Trophoblast cell (in vitro differentiated cells and primary cell): ENCODE data around the gene METTL21A.
"Not testable (repeated sequence)": the region's sequence is repeated elsewhere in the genome, so short reads cannot be mapped to it uniquely, and the experiment has no call there.

Experiments
- DNase-seq, 2 donors: peaks; one replicate each; pipeline ENCODE4 v3.0.0-alpha.2; 2016
- H2AFZ ChIP-seq: 2 replicates; pipeline ENCODE4 v1.6.1; 2013; ENCODE audit warnings: low read length, moderate library complexity, mild to moderate bottlenecking; ENCODE audit not compliant: insufficient read depth, poor library complexity
- H2AK5ac ChIP-seq: 2 replicates; pipeline ENCODE4 v1.6.1; 2013; ENCODE audit warnings: mild to moderate bottlenecking, low read length
- H2BK120ac ChIP-seq: 2 replicates; pipeline ENCODE4 v1.6.1; 2013; ENCODE audit warnings: low read length, mild to moderate bottlenecking, moderate library complexity; ENCODE audit not compliant: insufficient read depth, poor library complexity
- H2BK12ac ChIP-seq: 2 replicates; pipeline ENCODE4 v1.6.1; 2013; ENCODE audit warnings: mild to moderate bottlenecking, low read length, moderate library complexity
- H2BK5ac ChIP-seq: 2 replicates; pipeline ENCODE4 v1.6.1; 2013; ENCODE audit warnings: low read length, low read depth, moderate library complexity, mild to moderate bottlenecking; ENCODE audit not compliant: poor library complexity
- H3K14ac ChIP-seq: 2 replicates; pipeline ENCODE4 v1.6.1; 2013; ENCODE audit warnings: mild to moderate bottlenecking, low read length
- H3K18ac ChIP-seq: 2 replicates; pipeline ENCODE4 v1.6.1; 2013; ENCODE audit warnings: mild to moderate bottlenecking, low read length
- H3K23ac ChIP-seq: 2 replicates; pipeline ENCODE4 v1.6.1; 2013; ENCODE audit warnings: low read length
- H3K27ac ChIP-seq: 2 replicates; pipeline ENCODE4 v1.5.1; 2013; ENCODE audit warnings: low read depth, mild to moderate bottlenecking, inconsistent platforms, low read length, moderate library complexity
- H3K27me3 ChIP-seq: 2 replicates; pipeline ENCODE4 v1.6.1; 2013; ENCODE audit warnings: inconsistent platforms, mild to moderate bottlenecking, low read length, moderate library complexity; ENCODE audit not compliant: insufficient read depth
- H3K36me3 ChIP-seq, 2 experiments: 1 replicate in 1 of 2; 2 replicates in 1 of 2; pipeline ENCODE4 v1.6.1; 2013; ENCODE audit warnings: low read length in 2 of 2, mild to moderate bottlenecking in 2 of 2, moderate library complexity in 1 of 2; ENCODE audit not compliant: insufficient read depth in 2 of 2, control insufficient read depth in 1 of 2
- H3K4ac ChIP-seq: 2 replicates; pipeline ENCODE4 v1.6.1; 2013; ENCODE audit warnings: low read depth, mild to moderate bottlenecking, low read length, moderate library complexity
- H3K4me1 ChIP-seq, 2 experiments: 1 replicate in 1 of 2; 2 replicates in 1 of 2; pipeline ENCODE4 v1.6.1; 2013; ENCODE audit warnings: low read length in 2 of 2, mild to moderate bottlenecking in 2 of 2, moderate library complexity in 1 of 2; ENCODE audit not compliant: insufficient read depth in 2 of 2, control insufficient read depth in 1 of 2
- H3K4me2 ChIP-seq: 2 replicates; pipeline ENCODE4 v1.6.1; 2013; ENCODE audit warnings: inconsistent platforms, mild to moderate bottlenecking, low read length, moderate library complexity
- H3K4me3 ChIP-seq: 2 replicates; pipeline ENCODE4 v1.5.1; 2013; ENCODE audit warnings: mild to moderate bottlenecking, low read depth, low read length, inconsistent platforms
- H3K79me1 ChIP-seq: one replicate; pipeline ENCODE4 v1.6.1; 2013; ENCODE audit warnings: low read length
- H3K79me2 ChIP-seq: 2 replicates; pipeline ENCODE4 v1.6.1; 2013; ENCODE audit warnings: low read length, mild to moderate bottlenecking; ENCODE audit not compliant: control insufficient read depth, insufficient read depth, poor library complexity
- H3K9ac ChIP-seq: 2 replicates; pipeline ENCODE4 v1.6.1; 2013; ENCODE audit warnings: mild to moderate bottlenecking, low read length
- H3K9me3 ChIP-seq: 2 replicates; pipeline ENCODE4 v1.6.1; 2013; ENCODE audit warnings: low read depth, mild to moderate bottlenecking, control low read depth, inconsistent platforms, low read length; ENCODE audit not compliant: insufficient read depth
- H4K12ac ChIP-seq: 2 replicates; pipeline ENCODE4 v1.6.1; 2013; ENCODE audit warnings: low read depth, mild to moderate bottlenecking, low read length, moderate library complexity
- H4K8ac ChIP-seq: 2 replicates; pipeline ENCODE4 v1.6.1; 2013; ENCODE audit warnings: low read depth, mild to moderate bottlenecking, low read length, moderate library complexity
- H4K91ac ChIP-seq: one replicate; pipeline ENCODE4 v1.6.1; 2013; ENCODE audit warnings: low read depth, mild to moderate bottlenecking, low read length, moderate library complexity
- WGBS: extraction: QIAGEN DNeasy Blood & Tissue Kit; methylation state at CpG from one replicate; pipeline ENCODE4 v1.1.7; 2013; ENCODE audit warnings: missing lambda C conversion rate; ENCODE audit not compliant: insufficient read length, insufficient coverage; ENCODE audit errors: extremely low coverage; 5-methylcytosine and 5-hydroxymethylcytosine counted together

METTL21A gene

GRCh38 chr2:207640661-207641060, 15.5 kb upstream of the METTL21A start:
- Histone ChIP-seq H4K12ac (no peak overlapping the region), H3K4me2 (no peak overlapping the region), H3K4ac (no peak overlapping the region), H3K27me3 (no peaks in the 10 kb centered on the region), H3K9me3 (no peaks in the 10 kb centered on the region), H3K27ac (no peak overlapping the region), H3K79me2 (no peaks in the 10 kb centered on the region), H3K4me3 (no peak overlapping the region), H2BK120ac (no peak overlapping the region), H2AK5ac (no peak overlapping the region), H2BK5ac (no peak overlapping the region), H3K14ac (no peak overlapping the region), H3K9ac (no peak overlapping the region), H4K8ac (no peak overlapping the region), H3K36me3 (no peaks in the 10 kb centered on the region), H3K79me1 (peaks cover 4% of the 10 kb centered on the region), H3K23ac (no peak overlapping the region), H3K4me1 (peaks cover 0 to 2% of the 10 kb centered on the region in 2 experiments), H2AFZ (no peak overlapping the region), H3K18ac (no peak overlapping the region), H4K91ac (no peak overlapping the region), H2BK12ac (no peak overlapping the region)
- WGBS: no CpG with 5 or more reads among the region's 1 CpG
- DNase-seq: no peak

DNA sequence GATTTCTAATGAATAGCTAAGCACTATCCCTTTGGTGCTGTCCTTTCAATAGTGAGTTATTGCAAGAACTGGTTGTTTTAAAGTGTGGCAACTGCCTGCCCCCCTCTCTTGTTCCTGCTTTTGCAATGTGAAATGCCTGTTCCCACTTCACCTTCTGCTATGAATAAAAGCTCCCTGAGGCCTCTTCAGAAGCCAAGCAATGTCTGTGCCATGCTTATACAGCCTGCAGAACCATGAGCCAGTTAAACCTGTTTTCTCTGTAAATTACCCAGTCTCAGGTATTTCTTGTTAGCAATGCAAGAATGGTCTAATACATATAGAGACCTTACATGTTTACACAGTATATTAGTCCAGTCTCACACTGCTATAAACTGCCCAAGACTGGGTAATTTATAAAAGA, 15.0 kb upstream of the METTL21A start:
- no peak overlapping the region for H3K9ac ChIP-seq
- no peak overlapping the region for H3K4me2 ChIP-seq
- no peaks in the 10 kb centered on the region for H3K27me3 ChIP-seq
- H3K18ac ChIP-seq: no peak overlapping the region
- no peak overlapping the region for H3K23ac ChIP-seq
- no peak overlapping the region for H3K4ac ChIP-seq
- no peak overlapping the region for H3K4me3 ChIP-seq
- no peaks in the 10 kb centered on the region for H3K36me3 ChIP-seq
- no peak overlapping the region for H2AK5ac ChIP-seq
- H2BK5ac ChIP-seq: no peak overlapping the region
- H4K12ac ChIP-seq: no peak overlapping the region
- no peaks in the 10 kb centered on the region for H3K79me2 ChIP-seq
- H4K8ac ChIP-seq: no peak overlapping the region
- no peak overlapping the region for H3K27ac ChIP-seq
- no peak overlapping the region for H2BK12ac ChIP-seq
- peak; percentile 83 to 95 for DNase-seq
- no peaks in the 10 kb centered on the region for H3K9me3 ChIP-seq
- H3K14ac ChIP-seq: no peak overlapping the region
- H3K79me1 ChIP-seq: peaks cover 4% of the 10 kb centered on the region
- H2AFZ ChIP-seq: no peak overlapping the region
- H3K4me1 ChIP-seq: peaks cover 0 to 2% of the 10 kb centered on the region in 2 experiments
- no peak overlapping the region for H2BK120ac ChIP-seq
- no peak overlapping the region for H4K91ac ChIP-seq

DNA sequence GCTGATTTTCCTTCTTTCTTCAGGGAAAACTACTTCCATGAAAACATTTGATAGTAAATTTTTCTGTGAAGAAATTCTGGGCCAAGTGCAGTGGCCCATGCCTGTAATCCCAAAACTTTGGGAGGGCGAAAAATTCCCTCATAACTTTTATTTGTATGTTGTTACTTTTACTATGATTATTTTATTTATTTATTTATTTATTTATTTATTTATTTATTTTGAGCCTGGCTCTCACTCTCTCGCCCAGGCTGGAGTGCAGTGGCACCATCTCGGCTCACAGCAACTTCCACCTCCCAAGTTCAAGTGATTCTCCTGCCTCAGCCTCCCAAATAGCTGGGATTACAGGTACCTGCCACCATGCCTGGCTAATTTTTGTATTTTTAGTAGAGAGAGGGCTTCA, 14.1 kb upstream of the METTL21A start:
- not testable (repeated sequence) for H4K8ac ChIP-seq, DNase-seq, H3K36me3 ChIP-seq, H3K4ac ChIP-seq, H2AK5ac ChIP-seq, H3K79me2 ChIP-seq, H3K9me3 ChIP-seq, H3K23ac ChIP-seq, H3K4me1 ChIP-seq, H3K79me1 ChIP-seq, H2AFZ ChIP-seq, H2BK5ac ChIP-seq, H3K27me3 ChIP-seq, H3K4me3 ChIP-seq, H2BK12ac ChIP-seq, H2BK120ac ChIP-seq, H4K12ac ChIP-seq, H3K27ac ChIP-seq, H3K4me2 ChIP-seq, H3K18ac ChIP-seq, H3K9ac ChIP-seq, H4K91ac ChIP-seq, H3K14ac ChIP-seq
- WGBS: no CpG with 5 or more reads among the region's 3 CpGs

DNA sequence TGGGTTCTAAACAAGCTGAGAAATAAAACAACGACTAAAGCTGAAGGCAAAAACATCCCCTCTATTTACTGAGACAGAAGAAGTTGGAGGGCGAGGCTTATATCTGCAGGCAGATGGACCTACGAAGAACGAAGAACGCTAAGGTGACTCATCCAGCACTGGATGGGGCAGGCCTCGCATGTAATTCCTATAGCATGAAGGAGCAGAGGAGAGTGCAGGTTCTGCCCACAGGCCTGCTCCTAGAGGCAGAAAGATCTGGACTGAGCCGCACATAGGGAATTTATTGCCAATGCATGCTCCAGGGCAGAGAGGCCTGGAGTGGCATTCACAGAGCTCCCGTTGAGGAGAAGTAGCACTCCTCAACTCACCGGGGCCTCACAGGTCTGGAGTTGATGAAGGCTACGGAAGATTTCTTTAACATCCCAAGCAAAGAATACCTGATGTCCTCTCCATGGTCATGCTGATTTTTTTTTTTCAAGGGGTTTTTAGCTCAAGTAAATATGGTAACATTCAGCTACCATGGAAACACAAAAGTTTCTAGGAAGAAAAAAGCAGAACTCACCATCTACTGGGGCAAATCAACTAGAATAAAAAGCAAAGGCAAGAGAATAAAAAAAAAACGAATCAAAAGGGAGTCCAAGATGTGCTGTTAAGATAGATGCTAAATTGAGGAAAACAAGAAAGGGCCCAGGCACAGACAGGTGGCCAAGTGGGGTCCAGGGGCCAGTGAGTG, 10.4 kb upstream of the METTL21A start:
- Histone ChIP-seq H2AFZ (no peak overlapping the region), H4K12ac (no peak overlapping the region), H3K27me3 (no peaks in the 10 kb centered on the region), H2BK120ac (no peak overlapping the region), H3K18ac (no peak overlapping the region), H3K36me3 (no peaks in the 10 kb centered on the region), H3K4me1 (peaks cover 5 to 10% of the 10 kb centered on the region in 2 experiments), H2BK5ac (no peak overlapping the region), H2AK5ac (no peak overlapping the region), H3K14ac (no peak overlapping the region), H4K91ac (no peak overlapping the region), H3K4ac (no peak overlapping the region), H3K9me3 (no peaks in the 10 kb centered on the region), H3K9ac (no peak overlapping the region), H2BK12ac (peak overlapping the region; percentile 34), H3K23ac (no peak overlapping the region), H4K8ac (no peak overlapping the region), H3K4me3 (no peak overlapping the region), H3K79me2 (no peaks in the 10 kb centered on the region), H3K27ac (peak overlapping the region; percentile 31), H3K4me2 (no peak overlapping the region), H3K79me1 (peaks cover 2% of the 10 kb centered on the region)
- peak; percentile 92 to 95 for DNase-seq
- WGBS: no CpG with 5 or more reads among the region's 11 CpGs
